ENCODE results near the gene MMEL1. TPM values are rescaled to one million over a fixed set of nuclear protein-coding genes. Genes with fewer than 3 reads are reported as not detected.
A peak's percentile ranks its signal among the peaks of the same experiment; 100 is the strongest.
"Not testable (repeated sequence)": the region's sequence is repeated elsewhere in the genome, so short reads cannot be mapped to it uniquely, and the experiment has no call there.

Gene MMEL1
- total and polyA plus RNA-seq, 12 donors = 0.17 to 3.9 (median 0.67) TPM; not detected in 7

DNA sequence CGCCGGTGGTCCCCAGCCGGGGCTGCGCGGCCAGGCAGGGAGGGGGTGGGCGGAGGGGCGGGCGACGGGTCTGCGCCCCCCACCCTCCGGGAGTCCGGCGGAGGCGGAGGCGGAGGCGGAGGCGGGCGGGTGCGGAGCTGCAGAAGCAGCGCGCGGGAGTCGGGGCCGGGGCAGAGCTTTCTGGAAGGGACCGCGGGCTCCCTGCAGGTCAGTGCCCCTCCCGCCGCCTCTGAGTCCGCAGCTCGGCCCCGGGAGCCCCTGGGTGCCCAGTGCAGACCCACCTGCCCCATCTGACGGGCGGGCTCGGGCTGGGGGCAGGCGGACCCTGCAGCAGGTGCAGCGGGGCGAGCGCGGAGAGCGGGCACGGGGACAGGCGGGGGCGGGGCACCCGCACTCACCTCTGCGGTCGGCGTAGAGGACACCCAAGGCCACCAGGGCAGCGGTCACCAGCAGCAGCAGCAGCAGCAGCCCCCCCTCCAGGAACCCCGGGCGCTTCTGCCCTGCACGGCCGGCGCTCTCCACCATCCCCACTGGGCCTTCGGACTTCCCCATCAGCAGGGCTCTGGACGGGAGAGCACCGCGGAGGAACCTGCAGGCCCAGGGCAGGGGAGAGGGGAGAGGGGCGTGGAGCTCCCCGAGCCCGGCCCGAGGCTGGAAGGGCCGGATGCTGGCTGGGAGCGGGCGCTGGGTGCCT lies 3.7 kb downstream of the MMEL1 start:
- peaks cover 26 to 92% (median 86%) of the 10 kb centered on the region in 7 donors for H3K27me3 ChIP-seq
- TF ChIP-seq, protein P1, sequence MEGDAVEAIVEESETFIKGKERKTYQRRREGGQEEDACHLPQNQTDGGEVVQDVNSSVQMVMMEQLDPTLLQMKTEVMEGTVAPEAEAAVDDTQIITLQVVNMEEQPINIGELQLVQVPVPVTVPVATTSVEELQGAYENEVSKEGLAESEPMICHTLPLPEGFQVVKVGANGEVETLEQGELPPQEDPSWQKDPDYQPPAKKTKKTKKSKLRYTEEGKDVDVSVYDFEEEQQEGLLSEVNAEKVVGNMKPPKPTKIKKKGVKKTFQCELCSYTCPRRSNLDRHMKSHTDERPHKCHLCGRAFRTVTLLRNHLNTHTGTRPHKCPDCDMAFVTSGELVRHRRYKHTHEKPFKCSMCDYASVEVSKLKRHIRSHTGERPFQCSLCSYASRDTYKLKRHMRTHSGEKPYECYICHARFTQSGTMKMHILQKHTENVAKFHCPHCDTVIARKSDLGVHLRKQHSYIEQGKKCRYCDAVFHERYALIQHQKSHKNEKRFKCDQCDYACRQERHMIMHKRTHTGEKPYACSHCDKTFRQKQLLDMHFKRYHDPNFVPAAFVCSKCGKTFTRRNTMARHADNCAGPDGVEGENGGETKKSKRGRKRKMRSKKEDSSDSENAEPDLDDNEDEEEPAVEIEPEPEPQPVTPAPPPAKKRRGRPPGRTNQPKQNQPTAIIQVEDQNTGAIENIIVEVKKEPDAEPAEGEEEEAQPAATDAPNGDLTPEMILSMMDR (IDR thresholded peaks at IDR 0.05) = no peak
- no peak overlapping the region for H3K27ac ChIP-seq
- ATAC-seq (no peak), DNase-seq (no peak)
- 3 to 4% methylated on average over 60 to 62 of the region's 64 CpGs for WGBS, 2 donors
- H3K9me3 ChIP-seq = no peaks in the 10 kb centered on the region
- H3K4me1 ChIP-seq = peaks cover 0 to 20% (median 9%) of the 10 kb centered on the region in 9 donors
- intact Hi-C loops (cut with DNase I) = no loop called here
- H3K36me3 ChIP-seq = no peaks in the 10 kb centered on the region
- H3K4me3 ChIP-seq = no peak overlapping the region

DNA sequence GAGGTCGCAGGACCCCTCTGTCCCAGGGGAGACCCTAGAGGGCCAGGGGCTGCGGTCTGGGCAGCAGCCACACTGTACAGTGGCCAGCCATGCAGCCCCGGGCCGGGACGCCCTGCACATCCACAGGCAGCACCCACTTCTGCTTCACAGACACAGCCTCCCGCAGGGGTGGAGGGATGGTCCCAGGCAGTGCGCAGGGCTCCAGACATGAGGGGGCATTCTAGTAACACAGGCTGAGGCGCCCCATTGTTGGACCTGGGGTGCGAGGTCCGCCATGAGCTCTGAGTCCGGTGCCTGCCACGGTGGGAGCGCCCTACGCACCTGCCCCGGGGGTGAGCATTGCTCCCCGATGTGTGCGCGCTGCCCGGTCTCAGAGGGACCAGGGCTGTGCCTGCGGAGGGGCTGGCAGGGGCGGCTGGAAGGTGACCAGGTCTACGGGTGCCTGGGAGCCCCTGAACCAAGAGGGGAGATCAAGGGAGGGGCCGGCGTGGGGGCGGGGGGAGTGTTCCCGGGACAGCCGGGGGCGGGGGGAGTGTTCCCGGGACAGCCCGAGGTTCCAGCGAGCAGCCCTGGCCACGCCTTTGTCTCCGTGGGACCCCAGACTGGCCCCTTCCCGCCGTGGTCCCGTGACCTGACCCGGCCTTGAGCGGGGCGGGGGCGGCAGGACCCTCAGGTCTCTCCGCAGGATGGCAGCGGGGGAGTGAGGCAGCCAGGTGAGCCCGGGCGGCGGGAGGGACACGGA lies 4.5 kb downstream of the MMEL1 start:
- H3K27me3 ChIP-seq = peaks cover 26 to 85% (median 79%) of the 10 kb centered on the region in 7 donors
- WGBS, 2 donors = 8% methylated on average over 42 to 46 of the region's 46 CpGs
- H3K4me3 ChIP-seq = no peak overlapping the region
- no peaks in the 10 kb centered on the region for H3K36me3 ChIP-seq
- DNase-seq (no peak), ATAC-seq (peak in 1 of 8 donors; percentile 24)
- H3K27ac ChIP-seq = no peak overlapping the region
- intact Hi-C loops (cut with DNase I) = no loop called here
- TF ChIP-seq, protein P1 (IDR thresholded peaks at IDR 0.05) = no peak
- peaks cover 0 to 14% (median 4%) of the 10 kb centered on the region in 9 donors for H3K4me1 ChIP-seq
- H3K9me3 ChIP-seq = no peaks in the 10 kb centered on the region

DNA sequence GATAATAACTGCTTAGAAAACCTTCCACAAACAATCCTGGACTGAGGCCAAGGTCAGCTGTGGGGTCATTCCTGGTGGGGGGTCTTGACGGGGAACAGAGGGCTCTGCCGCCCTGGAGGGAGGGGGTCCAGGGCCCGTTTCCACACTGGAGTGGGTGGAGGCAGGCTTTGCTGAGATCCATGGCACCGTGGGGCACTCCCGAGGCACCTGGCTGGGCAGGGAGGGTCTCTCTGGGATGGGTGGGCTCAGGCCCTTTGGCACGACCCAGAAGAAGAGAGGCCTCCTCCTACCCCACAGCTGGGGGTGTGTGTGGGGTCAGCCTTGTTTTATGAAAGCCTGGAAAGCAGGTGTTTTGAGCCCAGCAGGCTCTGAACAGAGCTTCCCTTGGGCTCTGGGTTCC lies 5.1 kb downstream of the MMEL1 start:
- TF ChIP-seq, protein P1 (IDR thresholded peaks at IDR 0.05) = no peak
- Histone ChIP-seq H3K9me3 (no peaks in the 10 kb centered on the region), H3K27me3 (peaks cover 21 to 79% (median 73%) of the 10 kb centered on the region in 7 donors), H3K4me3 (no peak overlapping the region), H3K4me1 (peaks cover 0 to 9% (median 0%) of the 10 kb centered on the region in 9 donors), H3K36me3 (no peaks in the 10 kb centered on the region), H3K27ac (no peak overlapping the region)
- DNase-seq (no peak), ATAC-seq (no peak)
- WGBS, 2 donors = 30 to 34% methylated on average over 6 of the region's 6 CpGs
- intact Hi-C loops (cut with DNase I) = no loop called here

DNA sequence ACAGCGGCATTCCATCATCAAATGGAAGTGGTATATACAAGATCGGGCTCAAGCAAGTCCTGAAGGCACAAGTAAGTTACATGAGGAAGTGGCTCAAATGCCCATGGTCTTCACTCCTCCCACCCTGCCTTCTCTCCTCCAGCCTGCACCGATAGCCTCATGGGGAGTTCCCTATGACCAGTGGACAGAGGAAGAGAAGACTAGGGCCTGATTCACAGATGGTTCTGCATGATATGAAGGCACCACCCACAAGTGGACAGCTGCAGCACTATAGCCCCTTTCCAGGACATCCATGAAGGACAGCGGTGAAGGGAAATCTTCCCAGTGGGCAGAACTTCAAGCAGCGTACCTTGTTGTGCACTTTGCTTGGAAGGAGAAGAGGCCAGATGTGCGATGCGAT lies 7.1 kb downstream of the MMEL1 start:
- ATAC-seq; DNase-seq; H3K9me3 ChIP-seq; H3K4me1 ChIP-seq; H3K4me3 ChIP-seq; H3K36me3 ChIP-seq; H3K27ac ChIP-seq; intact Hi-C loops (cut with DNase I): not testable (repeated sequence)
- peaks cover 21 to 72% (median 58%) of the 10 kb centered on the region in 7 donors for H3K27me3 ChIP-seq
- WGBS, 2 donors = 63 to 76% methylated on average over 7 of the region's 7 CpGs

Data from heart right ventricle (tissue), 16 donors.